ENCODE results near the gene SLC6A7. TPM values are rescaled to one million over a fixed set of nuclear protein-coding genes. Genes with fewer than 3 reads are reported as not detected.

SLC6A7 gene
- total RNA-seq, 1 experiment from 2014 or later = not detected

- Histone ChIP-seq H3K36me3 (ENCODE audit: insufficient read depth, low read length, poor library complexity, severe bottlenecking) (no peaks in the 10 kb centered on the region), H3K4me3 (ENCODE audit: low read depth, low read length, poor library complexity, severe bottlenecking) (no peak overlapping the region), H3K9me3 (ENCODE audit: low read depth, low read length, poor library complexity, severe bottlenecking) (no peaks in the 10 kb centered on the region), H3K4me1 (ENCODE audit: insufficient read depth, low read length, poor library complexity, severe bottlenecking) (no peaks in the 10 kb centered on the region), H3K27me3 (replicated peaks; ENCODE audit: insufficient read depth, low read depth, low read length, poor library complexity) (no peaks in the 10 kb centered on the region), H3K27ac (ENCODE audit: low read depth, low read length, poor library complexity, severe bottlenecking) (no peak overlapping the region)
- no peak for DNase-seq (ENCODE audit: low spot score)
- CTCF ChIA-PET = no interaction called here
- TF ChIP-seq CTCF (conservative IDR thresholded peaks at IDR 0.05; ENCODE audit: low read depth, low read length) (no peak), EZH2 (IDR thresholded peaks at IDR 0.05; ENCODE audit: borderline replicate concordance, low read depth, low read length, poor library complexity, severe bottlenecking) (no peak)
- POLR2A ChIA-PET (ENCODE audit: low non-redundant PET) = no interaction called here
- no TSS peak for BruUV-seq (replicated peaks)
- intact Hi-C loops (cut with micrococcal nuclease; ENCODE audit: unreplicated experiment) = no loop called here
These were observed 33.6 kb downstream of the SLC6A7 start for GRCh38 chr5:150223474-150223873.

DNA sequence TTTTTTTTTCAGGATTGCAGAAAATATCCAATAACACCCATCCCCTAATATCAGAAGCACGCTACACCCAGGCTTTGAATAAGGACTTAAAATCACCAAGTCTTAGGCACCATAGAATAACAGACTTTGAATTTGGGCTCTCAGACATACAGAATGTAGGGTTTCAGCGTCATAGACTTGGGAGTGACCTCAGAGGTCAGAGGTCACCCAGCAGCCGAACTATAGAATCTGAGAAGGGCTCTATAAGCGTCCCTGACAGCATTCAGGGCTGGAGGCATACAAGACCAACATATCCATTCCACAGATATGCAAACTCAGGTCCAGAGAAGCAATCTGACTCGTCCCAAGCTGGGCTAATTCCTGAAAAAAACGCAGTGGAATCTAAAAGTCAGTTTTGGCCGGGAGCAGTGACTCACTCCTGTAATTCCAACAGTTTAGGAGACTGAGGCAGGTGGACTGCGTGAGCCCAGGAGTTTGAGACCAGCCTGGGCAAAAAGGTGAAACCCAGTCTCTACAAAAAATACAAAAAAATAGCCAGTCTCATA lies 34.7 kb downstream of the SLC6A7 start:
- POLR2A ChIA-PET (ENCODE audit: low non-redundant PET) = interaction anchor here (0.6 to 0.7 kb wide), 2 partner anchors 26 to 52 kb away, joined by 3 to 5 read pairs; no protein-coding TSS in a partner anchor
- TF ChIP-seq CTCF (conservative IDR thresholded peaks at IDR 0.05; ENCODE audit: low read depth, low read length) (no peak), EZH2 (IDR thresholded peaks at IDR 0.05; ENCODE audit: borderline replicate concordance, low read depth, low read length, poor library complexity, severe bottlenecking) (no peak)
- H3K36me3 ChIP-seq (ENCODE audit: insufficient read depth, low read length, poor library complexity, severe bottlenecking) = no peaks in the 10 kb centered on the region
- no peak overlapping the region for H3K27ac ChIP-seq (ENCODE audit: low read depth, low read length, poor library complexity, severe bottlenecking)
- H3K9me3 ChIP-seq (ENCODE audit: low read depth, low read length, poor library complexity, severe bottlenecking) = no peaks in the 10 kb centered on the region
- intact Hi-C loops (cut with micrococcal nuclease; ENCODE audit: unreplicated experiment) = no loop called here
- CTCF ChIA-PET = no interaction called here
- H3K4me3 ChIP-seq (ENCODE audit: low read depth, low read length, poor library complexity, severe bottlenecking) = no peak overlapping the region
- no TSS peak for BruUV-seq (replicated peaks)
- no peaks in the 10 kb centered on the region for H3K27me3 ChIP-seq (replicated peaks; ENCODE audit: insufficient read depth, low read depth, low read length, poor library complexity)
- no peak for DNase-seq (ENCODE audit: low spot score)
- H3K4me1 ChIP-seq (ENCODE audit: insufficient read depth, low read length, poor library complexity, severe bottlenecking) = no peaks in the 10 kb centered on the region

DNA sequence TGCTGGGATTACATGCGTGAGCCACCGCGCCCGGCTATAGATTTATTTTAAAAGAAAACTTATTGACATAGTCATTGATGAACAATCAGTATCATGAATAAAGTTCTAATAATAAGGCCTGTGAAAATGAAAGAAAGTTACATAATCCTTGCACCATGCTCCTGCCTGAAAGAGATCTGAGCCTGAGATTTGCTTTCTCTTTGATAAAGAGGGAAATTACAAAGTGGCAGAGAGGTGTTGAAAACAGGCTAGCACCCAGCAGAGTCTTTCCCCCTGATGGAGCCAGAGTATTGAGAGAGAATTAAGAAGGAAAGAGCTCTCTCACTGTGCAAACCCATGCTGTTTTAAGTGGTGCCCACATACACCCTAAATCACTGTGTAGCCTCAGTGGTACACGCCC lies 37.2 kb downstream of the SLC6A7 start:
- Histone ChIP-seq H3K4me1 (ENCODE audit: insufficient read depth, low read length, poor library complexity, severe bottlenecking) (no peaks in the 10 kb centered on the region), H3K4me3 (ENCODE audit: low read depth, low read length, poor library complexity, severe bottlenecking) (no peak overlapping the region), H3K36me3 (ENCODE audit: insufficient read depth, low read length, poor library complexity, severe bottlenecking) (no peaks in the 10 kb centered on the region), H3K9me3 (ENCODE audit: low read depth, low read length, poor library complexity, severe bottlenecking) (no peaks in the 10 kb centered on the region), H3K27me3 (replicated peaks; ENCODE audit: insufficient read depth, low read depth, low read length, poor library complexity) (no peaks in the 10 kb centered on the region), H3K27ac (ENCODE audit: low read depth, low read length, poor library complexity, severe bottlenecking) (no peak overlapping the region)
- BruUV-seq (replicated peaks) = no TSS peak
- CTCF ChIA-PET = interaction anchor here (0.6 kb wide), 1 partner anchor 78 kb away, joined by 3 read pairs; no protein-coding TSS in a partner anchor
- POLR2A ChIA-PET (ENCODE audit: low non-redundant PET) = no interaction called here
- DNase-seq (ENCODE audit: low spot score) = no peak
- TF ChIP-seq CTCF (conservative IDR thresholded peaks at IDR 0.05; ENCODE audit: low read depth, low read length) (no peak), EZH2 (IDR thresholded peaks at IDR 0.05; ENCODE audit: borderline replicate concordance, low read depth, low read length, poor library complexity, severe bottlenecking) (no peak)
- intact Hi-C loops (cut with micrococcal nuclease; ENCODE audit: unreplicated experiment) = no loop called here
